HUES48 (cell line): ENCODE measurements around the gene AKR1B1.
A peak's percentile ranks its signal among the peaks of the same experiment; 100 is the strongest.
"Not testable (repeated sequence)": the region's sequence is repeated elsewhere in the genome, so short reads cannot be mapped to it uniquely, and the experiment has no call there.

Source experiments
- H3K27ac ChIP-seq: one replicate; pipeline ENCODE4 v1.7.0; 2013; ENCODE audit warnings: low read depth, low read length, inconsistent platforms
- H3K27me3 ChIP-seq: 2 replicates; pipeline ENCODE4 v1.6.1; 2013; ENCODE audit warnings: mild to moderate bottlenecking, low read length; ENCODE audit not compliant: control insufficient read depth, insufficient read depth
- H3K36me3 ChIP-seq: 2 replicates; pipeline ENCODE4 v1.6.1; 2013; ENCODE audit warnings: low read length; ENCODE audit not compliant: control insufficient read depth, insufficient read depth
- H3K4me1 ChIP-seq: 2 replicates; pipeline ENCODE4 v1.6.1; 2013; ENCODE audit warnings: mild to moderate bottlenecking, low read length; ENCODE audit not compliant: control insufficient read depth, insufficient read depth
- H3K4me3 ChIP-seq: 2 replicates; pipeline ENCODE4 v1.5.1; 2013; ENCODE audit warnings: mild to moderate bottlenecking, low read depth, low read length
- H3K9ac ChIP-seq: 2 replicates; pipeline ENCODE4 v1.6.1; 2013; ENCODE audit warnings: mild to moderate bottlenecking, low read depth, low read length, moderate library complexity
- H3K9me3 ChIP-seq: 2 replicates; pipeline ENCODE4 v1.6.1; 2013; ENCODE audit warnings: low read length; ENCODE audit not compliant: control insufficient read depth, insufficient read depth

AKR1B1 gene

GRCh38 chr7:134458806-134459698 is at the start of gene AKR1B1:
TSS of gene AKR1B1 (minus strand) at chr7:134459100. CDS start at chr7:134459062, 38 bp downstream.
- no peak within 1 kb of the TSS for H3K27ac ChIP-seq
- peaks cover 5% of the 10 kb centered on the region; the same call in 1 of the 2 replicates for H3K4me1 ChIP-seq

GRCh38 chr7:134505856-134506255 is 47.0 kb upstream of the AKR1B1 start:
- Histone ChIP-seq H3K9me3 (no peaks in the 10 kb centered on the region), H3K9ac (no peak overlapping the region), H3K36me3 (no peaks in the 10 kb centered on the region), H3K27me3 (no peaks in the 10 kb centered on the region), H3K4me3 (no peak overlapping the region), H3K27ac (no peak overlapping the region), H3K4me1 (0 out of 2 replicates have a peak, but pooled peaks cover 2% of the 10 kb centered on the region)

More at GRCh38 chr7:134458806-134459698, at the start of gene AKR1B1:
- H3K9ac ChIP-seq, result peak within 1 kb of the TSS; percentile 57
- peaks cover 9% of the 10 kb centered on the region for H3K27me3 ChIP-seq
- no peaks in the 10 kb centered on the region for H3K9me3 ChIP-seq
- peak within 1 kb of the TSS; percentile 90 for H3K4me3 ChIP-seq
- peaks cover 21% of the 10 kb centered on the region for H3K36me3 ChIP-seq

- no peaks in the 10 kb centered on the region for H3K27me3 ChIP-seq
- no peaks in the 10 kb centered on the region for H3K9me3 ChIP-seq
- H3K4me1 ChIP-seq, result 0 out of 2 replicates have a peak, but pooled peaks cover under 1% of the 10 kb centered on the region
- H3K4me3 ChIP-seq, result no peak overlapping the region
- H3K36me3 ChIP-seq, result no peaks in the 10 kb centered on the region
- H3K9ac ChIP-seq, result no peak overlapping the region
- no peak overlapping the region for H3K27ac ChIP-seq
These were observed 45.8 kb upstream of the AKR1B1 start for GRCh38 chr7:134504660-134505164.

- no peaks in the 10 kb centered on the region for H3K27me3 ChIP-seq
- H3K9ac ChIP-seq, result no peak overlapping the region
- H3K4me3 ChIP-seq, result no peak overlapping the region
- H3K9me3 ChIP-seq, result no peaks in the 10 kb centered on the region
- no peaks in the 10 kb centered on the region for H3K4me1 ChIP-seq
- no peaks in the 10 kb centered on the region for H3K36me3 ChIP-seq
- no peak overlapping the region for H3K27ac ChIP-seq
These were observed 43.8 kb upstream of the AKR1B1 start for GRCh38 chr7:134502463-134503371.

GRCh38 chr7:134500982-134501381 is 42.1 kb upstream of the AKR1B1 start:
- H3K27me3 ChIP-seq, result no peaks in the 10 kb centered on the region
- H3K27ac ChIP-seq, result no peak overlapping the region
- no peaks in the 10 kb centered on the region for H3K4me1 ChIP-seq
- H3K36me3 ChIP-seq, result no peaks in the 10 kb centered on the region
- no peaks in the 10 kb centered on the region for H3K9me3 ChIP-seq
- no peak overlapping the region for H3K4me3 ChIP-seq
- no peak overlapping the region for H3K9ac ChIP-seq

GRCh38 chr7:134500406-134500805 is 41.5 kb upstream of the AKR1B1 start:
- Histone ChIP-seq H3K27me3 (no peaks in the 10 kb centered on the region), H3K4me1 (no peaks in the 10 kb centered on the region), H3K9me3 (no peaks in the 10 kb centered on the region), H3K36me3 (no peaks in the 10 kb centered on the region), H3K9ac (no peak overlapping the region), H3K27ac (no peak overlapping the region), H3K4me3 (no peak overlapping the region)

- Histone ChIP-seq H3K4me3 (no peak overlapping the region), H3K27me3 (no peaks in the 10 kb centered on the region; the same call in 1 of the 2 replicates), H3K36me3 (no peaks in the 10 kb centered on the region), H3K27ac (no peak overlapping the region), H3K4me1 (no peaks in the 10 kb centered on the region), H3K9ac (no peak overlapping the region), H3K9me3 (no peaks in the 10 kb centered on the region)
These were observed 36.6 kb upstream of the AKR1B1 start for GRCh38 chr7:134495546-134495945.

GRCh38 chr7:134493091-134493490 is 34.2 kb upstream of the AKR1B1 start:
- Histone ChIP-seq H3K27ac (no peak overlapping the region), H3K27me3 (no peaks in the 10 kb centered on the region; the same call in 1 of the 2 replicates), H3K36me3 (no peaks in the 10 kb centered on the region), H3K9me3 (no peaks in the 10 kb centered on the region), H3K9ac (no peak overlapping the region), H3K4me3 (no peak overlapping the region), H3K4me1 (no peaks in the 10 kb centered on the region)

GRCh38 chr7:134487721-134488120 is 28.8 kb upstream of the AKR1B1 start:
- H3K27ac ChIP-seq, H3K4me1 ChIP-seq, H3K36me3 ChIP-seq, H3K9me3 ChIP-seq, H3K9ac ChIP-seq, H3K27me3 ChIP-seq, H3K4me3 ChIP-seq: not testable (repeated sequence)

GRCh38 chr7:134485203-134485602 is 26.3 kb upstream of the AKR1B1 start:
- no peak overlapping the region for H3K4me3 ChIP-seq

More at GRCh38 chr7:134485203-134485602, 26.3 kb upstream of the AKR1B1 start:
- Histone ChIP-seq H3K27me3 (no peaks in the 10 kb centered on the region), H3K27ac (no peak overlapping the region), H3K36me3 (no peaks in the 10 kb centered on the region), H3K9ac (no peak overlapping the region), H3K9me3 (no peaks in the 10 kb centered on the region), H3K4me1 (peaks cover 8% of the 10 kb centered on the region)
